ENCODE measurements around the gene RSPH4A. TPM values are rescaled to one million over a fixed set of nuclear protein-coding genes. Genes with fewer than 3 reads are reported as not detected.

Gene RSPH4A
- total RNA-seq, 1 donor from 2014 or later: 6.3 TPM

GRCh38 chr6:116648156-116648555, 31.9 kb downstream of the RSPH4A start:
- Mint-ChIP-seq H3K36me3 (ENCODE audit: insufficient read depth) (peaks cover 13% of the 10 kb centered on the region), H3K9me3 (ENCODE audit: low read depth) (no peaks in the 10 kb centered on the region), H3K27me3 (no peaks in the 10 kb centered on the region), H3K4me3 (ENCODE audit: low read depth) (no peak overlapping the region), H3K4me1 (ENCODE audit: low read depth) (no peaks in the 10 kb centered on the region), H3K27ac (no peak overlapping the region)
- no peak for TF ChIP-seq CTCF (IDR thresholded peaks at IDR 0.05; ENCODE audit: unreplicated experiment)
- DNase-seq (ENCODE audit: low spot score, unreplicated experiment): no peak

- Mint-ChIP-seq H3K4me3 (ENCODE audit: low read depth) (no peak overlapping the region), H3K4me1 (ENCODE audit: low read depth) (no peaks in the 10 kb centered on the region), H3K27ac (no peak overlapping the region), H3K9me3 (ENCODE audit: low read depth) (no peaks in the 10 kb centered on the region), H3K27me3 (no peaks in the 10 kb centered on the region), H3K36me3 (ENCODE audit: insufficient read depth) (peaks cover 7% of the 10 kb centered on the region)
- TF ChIP-seq CTCF (IDR thresholded peaks at IDR 0.05; ENCODE audit: unreplicated experiment): no peak
- no peak for DNase-seq (ENCODE audit: low spot score, unreplicated experiment)
Observed at GRCh38 chr6:116649129-116649528, 32.9 kb downstream of the RSPH4A start.

- Mint-ChIP-seq H3K27me3 (no peaks in the 10 kb centered on the region), H3K27ac (no peak overlapping the region), H3K4me3 (ENCODE audit: low read depth) (no peak overlapping the region), H3K9me3 (ENCODE audit: low read depth) (no peaks in the 10 kb centered on the region), H3K36me3 (ENCODE audit: insufficient read depth) (peaks cover 4% of the 10 kb centered on the region), H3K4me1 (ENCODE audit: low read depth) (no peaks in the 10 kb centered on the region)
- no peak for DNase-seq (ENCODE audit: low spot score, unreplicated experiment)
- TF ChIP-seq CTCF (IDR thresholded peaks at IDR 0.05; ENCODE audit: unreplicated experiment): no peak
Observed at GRCh38 chr6:116651916-116652315, 35.6 kb downstream of the RSPH4A start.

- Mint-ChIP-seq H3K36me3 (ENCODE audit: insufficient read depth) (peaks cover 3% of the 10 kb centered on the region), H3K27ac (no peak overlapping the region), H3K4me1 (ENCODE audit: low read depth) (peaks cover 9% of the 10 kb centered on the region), H3K9me3 (ENCODE audit: low read depth) (no peaks in the 10 kb centered on the region), H3K4me3 (ENCODE audit: low read depth) (no peak overlapping the region), H3K27me3 (no peaks in the 10 kb centered on the region)
- no peak for DNase-seq (ENCODE audit: low spot score, unreplicated experiment)
- no peak for TF ChIP-seq CTCF (IDR thresholded peaks at IDR 0.05; ENCODE audit: unreplicated experiment)
Observed at GRCh38 chr6:116661594-116661993, 45.3 kb downstream of the RSPH4A start.

GRCh38 chr6:116662202-116662601, 45.9 kb downstream of the RSPH4A start:
- no peak for TF ChIP-seq CTCF (IDR thresholded peaks at IDR 0.05; ENCODE audit: unreplicated experiment)
- H3K4me1 Mint-ChIP-seq (ENCODE audit: low read depth): peaks cover 13% of the 10 kb centered on the region
- H3K9me3 Mint-ChIP-seq (ENCODE audit: low read depth): no peaks in the 10 kb centered on the region
- no peak for DNase-seq (ENCODE audit: low spot score, unreplicated experiment)
- H3K27ac Mint-ChIP-seq: no peak overlapping the region
- no peak overlapping the region for H3K4me3 Mint-ChIP-seq (ENCODE audit: low read depth)
- H3K27me3 Mint-ChIP-seq: no peaks in the 10 kb centered on the region
- H3K36me3 Mint-ChIP-seq (ENCODE audit: insufficient read depth): peaks cover 3% of the 10 kb centered on the region
